Left ventricle myocardium inferior (tissue), 1 donor: ENCODE measurements around the gene KRTCAP2. TPM values are rescaled to one million over a fixed set of nuclear protein-coding genes. Genes with fewer than 3 reads are reported as not detected.
A peak's percentile ranks its signal among the peaks of the same experiment; 100 is the strongest.

Experiments
- DNase-seq: peaks from one replicate; pipeline ENCODE4 v3.0.0-alpha.2; 2020
- H3K27ac ChIP-seq: fragments of 200-600 bp; replicated peaks from 2 replicates; pipeline ENCODE4 v1.8.0; 2021
- H3K27me3 ChIP-seq: fragments of 200-600 bp; 2 replicates; pipeline ENCODE4 v1.8.0; 2021; ENCODE audit warnings: low read depth
- H3K36me3 ChIP-seq: fragments of 200-600 bp; 2 replicates; pipeline ENCODE4 v1.8.0; 2021
- H3K4me1 ChIP-seq: fragments of 200-600 bp; 2 replicates; pipeline ENCODE4 v1.8.0; 2021
- H3K4me3 ChIP-seq: fragments of 200-600 bp; 2 replicates; pipeline ENCODE4 v1.8.0; 2021; ENCODE audit warnings: mild to moderate bottlenecking, moderate library complexity
- H3K9me3 ChIP-seq: fragments of 200-600 bp; replicated peaks from 2 replicates; pipeline ENCODE4 v1.8.0; 2021
- intact Hi-C: fragments of 100-400 bp; cut with micrococcal nuclease; formaldehyde crosslinking; loops from one replicate; pipeline ENCODE4 v1.11.0; 2022
- total RNA-seq: library from RNA; stranded (reverse); fragmentation: NEBNext Ultra II Directional; extraction: Animal tissue kit (Norgen Biotek cat#: 25700); gene quantifications from one replicate; pipeline ENCODE4 v1.2.1, GENCODE V29; 2021
- TF ChIP-seq, protein P1 (sequence below): fragments of 200-600 bp; IDR thresholded peaks from 2 replicates; pipeline ENCODE4 v1.8.0; 2021; ENCODE audit warnings: antibody characterized with exemption, mild to moderate bottlenecking, borderline replicate concordance
- donor health status: DM: no; HTN: yes; CAD: no; lungs with severe emphysema.

Gene KRTCAP2
- total RNA-seq, 1 donor from 2014 or later, result 113 TPM

GRCh38 chr1:155139895-155140629, 33.0 kb downstream of the KRTCAP2 start, which contains the start of gene DPM3:
Gene DPM3, minus strand, starts transcription at chr1:155140531. Its CDS starts 291 bp downstream, at chr1:155140240.
- H3K36me3 ChIP-seq, result no peaks in the 10 kb centered on the region
- peak; percentile 90 for DNase-seq
- H3K27me3 ChIP-seq, result no peaks in the 10 kb centered on the region
- H3K27ac ChIP-seq, result peak within 1 kb of the TSS; percentile 93
- intact Hi-C loops, result no loop called here
- peaks cover 52% of the 10 kb centered on the region for H3K4me1 ChIP-seq
- H3K9me3 ChIP-seq, result no peaks in the 10 kb centered on the region
- H3K4me3 ChIP-seq, result peak within 1 kb of the TSS; percentile 90
- TF ChIP-seq, protein P1, sequence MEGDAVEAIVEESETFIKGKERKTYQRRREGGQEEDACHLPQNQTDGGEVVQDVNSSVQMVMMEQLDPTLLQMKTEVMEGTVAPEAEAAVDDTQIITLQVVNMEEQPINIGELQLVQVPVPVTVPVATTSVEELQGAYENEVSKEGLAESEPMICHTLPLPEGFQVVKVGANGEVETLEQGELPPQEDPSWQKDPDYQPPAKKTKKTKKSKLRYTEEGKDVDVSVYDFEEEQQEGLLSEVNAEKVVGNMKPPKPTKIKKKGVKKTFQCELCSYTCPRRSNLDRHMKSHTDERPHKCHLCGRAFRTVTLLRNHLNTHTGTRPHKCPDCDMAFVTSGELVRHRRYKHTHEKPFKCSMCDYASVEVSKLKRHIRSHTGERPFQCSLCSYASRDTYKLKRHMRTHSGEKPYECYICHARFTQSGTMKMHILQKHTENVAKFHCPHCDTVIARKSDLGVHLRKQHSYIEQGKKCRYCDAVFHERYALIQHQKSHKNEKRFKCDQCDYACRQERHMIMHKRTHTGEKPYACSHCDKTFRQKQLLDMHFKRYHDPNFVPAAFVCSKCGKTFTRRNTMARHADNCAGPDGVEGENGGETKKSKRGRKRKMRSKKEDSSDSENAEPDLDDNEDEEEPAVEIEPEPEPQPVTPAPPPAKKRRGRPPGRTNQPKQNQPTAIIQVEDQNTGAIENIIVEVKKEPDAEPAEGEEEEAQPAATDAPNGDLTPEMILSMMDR, result no peak

DNA sequence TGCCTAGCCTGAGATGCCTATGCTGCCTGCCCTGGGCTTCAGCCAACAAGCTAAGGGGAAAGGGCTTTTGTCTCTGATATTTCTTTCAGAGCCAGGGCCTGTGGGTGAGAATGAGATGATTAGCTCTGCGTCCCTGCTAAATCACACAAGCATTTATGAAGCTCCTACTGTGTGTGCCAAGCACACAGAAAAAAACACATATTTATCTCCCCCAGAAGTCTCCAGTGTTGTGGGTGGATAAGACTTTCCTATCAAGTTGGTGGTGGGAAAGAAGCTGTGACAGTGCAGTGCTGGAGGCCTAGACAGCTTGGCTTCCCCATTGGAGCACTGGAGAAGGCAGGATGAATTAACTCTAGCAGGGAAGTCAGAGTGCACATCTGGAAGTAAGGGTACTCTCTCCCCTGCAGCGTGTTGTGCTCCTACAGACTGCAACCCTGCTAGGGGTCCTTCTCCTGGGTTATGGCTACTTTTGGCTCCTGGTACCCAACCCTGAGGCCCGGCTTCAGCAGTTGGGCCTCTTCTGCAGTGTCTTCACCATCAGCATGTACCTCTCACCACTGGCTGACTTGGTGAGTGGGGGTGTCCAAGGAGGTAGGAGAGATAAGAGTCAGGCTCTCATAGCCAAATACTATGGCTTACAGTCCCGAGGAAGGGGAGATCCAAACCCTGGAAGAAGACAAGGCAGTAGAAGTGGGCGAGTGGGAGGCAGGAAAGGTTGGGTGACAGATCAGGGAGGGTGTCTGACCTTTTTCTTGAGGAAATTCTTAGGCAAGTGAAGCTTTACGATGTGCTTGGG, 35.8 kb downstream of the KRTCAP2 start:
- no peaks in the 10 kb centered on the region for H3K9me3 ChIP-seq
- DNase-seq, result no peak
- TF ChIP-seq, protein P1, result no peak
- H3K36me3 ChIP-seq, result peaks cover 27% of the 10 kb centered on the region
- peak overlapping the region; percentile 79 for H3K4me3 ChIP-seq
- no peaks in the 10 kb centered on the region for H3K27me3 ChIP-seq
- H3K4me1 ChIP-seq, result peaks cover 79% of the 10 kb centered on the region
- intact Hi-C loops, result no loop called here
- peak overlapping the region; percentile 95 for H3K27ac ChIP-seq

GRCh38 chr1:155136748-155137147, 36.4 kb downstream of the KRTCAP2 start:
- Histone ChIP-seq H3K27ac (peak overlapping the region; percentile 95), H3K36me3 (peaks cover 33% of the 10 kb centered on the region), H3K4me1 (peaks cover 85% of the 10 kb centered on the region), H3K4me3 (peak overlapping the region; percentile 79), H3K9me3 (no peaks in the 10 kb centered on the region), H3K27me3 (no peaks in the 10 kb centered on the region)
- no peak for DNase-seq
- intact Hi-C loops, result no loop called here
- TF ChIP-seq, protein P1, result no peak

- Histone ChIP-seq H3K27me3 (no peaks in the 10 kb centered on the region), H3K36me3 (peaks cover 40% of the 10 kb centered on the region), H3K4me3 (peak within 1 kb of the TSS; percentile 79), H3K9me3 (no peaks in the 10 kb centered on the region), H3K4me1 (peaks cover 95% of the 10 kb centered on the region), H3K27ac (peak within 1 kb of the TSS; percentile 95)
- TF ChIP-seq, protein P1, result peak; percentile 65
- intact Hi-C loops, result no loop called here
- peak; percentile 95 for DNase-seq
These were observed 37.6 kb downstream of the KRTCAP2 start, which contains the start of gene SLC50A1 for GRCh38 chr1:155135415-155136028. Gene SLC50A1, plus strand, starts transcription at chr1:155135852. Its CDS starts 60 bp downstream, at chr1:155135912.

DNA sequence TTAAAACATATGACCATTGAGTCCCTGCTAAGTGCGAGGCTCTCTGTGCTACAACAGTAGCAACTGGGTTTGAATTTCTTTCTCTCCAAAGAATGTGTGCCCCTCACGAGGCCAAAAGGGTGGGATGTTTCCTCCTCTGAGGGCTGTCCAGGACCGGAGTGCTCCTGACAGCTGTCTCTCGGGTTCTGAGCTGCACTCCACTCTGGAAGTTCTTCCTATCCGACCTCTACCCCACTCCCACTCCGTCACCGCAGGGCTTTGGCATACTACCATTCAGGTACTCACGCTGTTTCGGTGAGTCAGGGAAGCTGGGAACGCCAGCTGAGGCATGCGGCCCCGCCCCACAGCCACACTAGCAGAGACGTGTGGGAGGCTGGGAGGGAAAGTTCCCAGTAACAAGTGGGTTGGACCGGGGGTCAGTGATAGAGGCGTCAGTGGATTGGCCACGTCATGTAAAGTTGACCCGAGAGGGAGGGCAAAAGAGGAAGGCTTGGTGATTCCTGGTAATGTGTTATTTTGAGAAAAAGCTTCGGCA, 38.2 kb downstream of the KRTCAP2 start:
- Histone ChIP-seq H3K27ac (peak overlapping the region; percentile 95), H3K4me3 (peak overlapping the region; percentile 79), H3K27me3 (no peaks in the 10 kb centered on the region), H3K4me1 (peaks cover 95% of the 10 kb centered on the region), H3K9me3 (no peaks in the 10 kb centered on the region), H3K36me3 (peaks cover 40% of the 10 kb centered on the region)
- peak; percentile 84 for DNase-seq
- TF ChIP-seq, protein P1, result no peak
- intact Hi-C loops, result no loop called here
